GM18502 (cell line): ENCODE results near the gene SLPI.

Experiments
- ATAC-seq: cut with Tn5 transposase; IDR thresholded peaks from one replicate; pipeline ENCODE4 v1.9.1; 2021; ENCODE audit warnings: mild to moderate bottlenecking; ENCODE audit not compliant: unreplicated experiment, poor library complexity

Gene SLPI

GRCh38 chr20:45279992-45280391, 25.6 kb upstream of the SLPI start:
- ATAC-seq = no peak

GRCh38 chr20:45275338-45275737, 21.0 kb upstream of the SLPI start:
- no peak for ATAC-seq

DNA sequence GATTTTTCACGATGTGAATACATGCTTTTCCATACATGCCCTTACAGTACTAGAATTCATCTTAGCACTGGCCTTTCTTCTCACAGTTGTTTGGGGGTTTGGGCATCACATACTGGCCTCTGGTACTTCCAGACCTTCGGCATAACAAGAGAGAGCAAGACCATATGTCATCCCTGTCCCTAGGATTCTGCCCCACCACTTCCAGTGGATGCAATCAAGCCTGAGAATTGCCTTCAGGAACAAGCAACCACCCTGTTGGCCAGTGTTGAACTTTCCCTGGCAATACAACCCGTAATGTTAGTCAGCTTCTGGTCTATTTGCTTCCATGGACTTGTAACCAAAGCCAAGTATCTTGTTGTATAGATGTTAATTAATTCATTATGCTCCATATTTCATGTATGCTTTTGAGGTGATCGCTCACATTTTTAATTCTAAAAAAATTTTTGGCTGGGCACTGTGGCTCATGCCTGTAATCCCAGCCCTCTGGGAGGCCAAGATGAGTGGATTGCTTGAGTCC, 15.4 kb upstream of the SLPI start:
- ATAC-seq = no peak

DNA sequence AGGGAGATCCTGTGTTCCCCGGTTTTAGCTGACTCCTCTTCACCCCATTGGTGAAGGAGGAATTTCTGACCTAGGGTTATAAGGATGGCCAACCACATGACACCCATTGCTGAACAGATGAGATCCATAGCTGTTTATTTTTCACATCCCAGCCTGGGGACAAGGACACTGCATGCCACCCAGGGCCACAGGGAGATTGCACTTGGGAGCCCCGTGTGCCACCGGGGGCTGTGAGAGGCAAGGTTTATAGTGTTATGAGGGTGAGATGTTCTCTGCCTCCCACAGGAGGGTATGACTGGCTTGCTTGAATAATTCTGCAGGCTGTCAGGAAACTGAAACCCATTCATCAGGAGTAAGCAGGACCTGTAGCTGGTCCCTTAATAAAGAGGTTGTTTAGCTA, 14.7 kb upstream of the SLPI start:
- no peak for ATAC-seq

DNA sequence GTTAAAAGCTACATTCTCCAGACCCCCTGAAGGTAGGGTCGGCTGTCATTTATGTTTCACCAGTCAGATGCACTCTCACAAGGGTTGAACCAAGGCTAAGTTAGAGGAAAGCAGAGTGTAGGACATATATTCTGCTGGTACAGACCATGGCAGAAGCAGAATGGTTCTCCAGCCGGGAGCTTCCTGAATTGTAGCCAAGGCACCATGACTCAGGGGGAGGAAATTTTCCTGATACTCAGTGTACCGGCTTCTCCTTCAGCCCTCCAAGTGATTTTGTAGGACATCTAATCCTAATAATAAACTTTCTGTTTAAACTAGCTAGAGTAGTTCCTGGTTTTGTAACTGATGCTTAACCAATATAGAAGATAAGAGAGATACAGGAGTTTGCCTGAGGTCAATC, 14.2 kb upstream of the SLPI start:
- ATAC-seq = no peak

DNA sequence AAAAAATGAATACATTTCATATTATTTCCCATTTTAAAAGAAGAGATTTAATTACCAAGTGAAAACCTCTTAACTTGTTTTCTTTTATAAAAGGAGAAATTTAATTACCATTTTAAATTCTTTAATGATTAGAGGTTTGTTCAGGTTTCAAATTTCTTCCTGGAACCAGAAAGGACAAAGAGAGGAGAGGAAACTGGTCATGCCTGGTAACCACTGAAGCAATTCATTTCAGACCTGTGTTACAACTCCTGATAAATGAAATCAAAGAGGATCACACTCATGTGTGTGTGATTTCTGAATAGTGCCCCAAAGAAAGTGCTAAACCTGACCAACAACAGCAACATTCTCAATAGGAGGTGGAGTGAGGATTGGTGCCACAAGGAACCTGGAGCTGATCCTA, 12.6 kb upstream of the SLPI start:
- ATAC-seq = no peak

DNA sequence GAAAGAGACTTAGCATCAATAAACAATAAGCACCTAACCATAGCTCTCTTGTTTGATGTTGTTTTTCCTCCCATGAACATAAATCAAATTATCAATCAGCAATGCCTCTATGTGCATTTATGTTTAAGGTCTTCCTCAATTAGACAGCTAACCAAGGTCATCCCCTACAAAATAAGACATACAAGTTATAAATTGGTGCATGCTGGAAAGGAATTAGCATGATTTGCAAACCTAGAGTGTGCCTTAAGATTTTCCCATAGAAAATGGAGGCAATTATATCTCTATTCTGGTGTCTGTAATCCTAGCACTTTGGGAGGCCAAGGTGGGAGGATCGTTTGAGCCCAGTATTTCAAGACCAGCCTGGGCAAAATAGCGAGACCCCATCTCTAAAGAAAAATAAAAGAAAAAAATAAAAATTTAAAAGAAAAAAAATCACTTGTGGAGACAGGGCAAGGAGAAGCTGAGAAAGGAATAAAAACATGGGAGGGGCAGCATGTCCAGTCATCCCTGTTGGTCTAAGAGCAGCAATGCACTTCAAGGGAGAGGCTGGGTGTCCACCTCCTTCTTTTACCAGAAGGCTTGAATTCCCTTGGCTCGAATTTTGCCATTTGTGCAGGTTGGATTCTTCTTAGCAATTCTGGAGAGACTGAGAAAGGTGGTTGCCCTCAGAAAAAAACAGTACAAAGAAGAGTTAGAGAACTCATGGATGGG, 9.3 kb upstream of the SLPI start:
- ATAC-seq = no peak

GRCh38 chr20:45258664-45259063, 4.3 kb upstream of the SLPI start:
- ATAC-seq = no peak

GRCh38 chr20:45258259-45258658, 3.9 kb upstream of the SLPI start:
- no peak for ATAC-seq

DNA sequence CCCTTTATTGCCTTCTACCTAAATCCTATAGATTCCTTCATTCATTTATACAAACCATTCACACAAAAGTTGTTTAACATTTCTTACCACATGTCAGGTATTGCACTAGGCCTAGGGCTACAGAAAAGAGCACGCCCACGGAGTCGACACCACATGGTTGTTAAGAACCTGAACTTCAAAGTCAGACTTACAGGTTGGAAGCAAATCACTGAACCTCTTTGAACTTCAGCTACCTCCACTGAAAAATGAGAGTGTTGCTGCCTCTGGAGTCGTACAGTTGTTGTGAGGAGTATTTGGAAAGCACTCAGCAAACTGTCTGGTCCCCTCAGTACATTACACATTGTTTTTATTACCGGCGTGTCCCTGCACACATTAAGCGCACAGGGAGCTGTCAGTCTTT, 3.3 kb upstream of the SLPI start:
- no peak for ATAC-seq

- no peak for ATAC-seq
Observed at GRCh38 chr20:45257161-45257560, 2.8 kb upstream of the SLPI start.

GRCh38 chr20:45253261-45253660, 1.1 kb downstream of the SLPI start:
- no peak for ATAC-seq

- no peak for ATAC-seq
Observed at GRCh38 chr20:45251884-45252560, 2.3 kb downstream of the SLPI start.

DNA sequence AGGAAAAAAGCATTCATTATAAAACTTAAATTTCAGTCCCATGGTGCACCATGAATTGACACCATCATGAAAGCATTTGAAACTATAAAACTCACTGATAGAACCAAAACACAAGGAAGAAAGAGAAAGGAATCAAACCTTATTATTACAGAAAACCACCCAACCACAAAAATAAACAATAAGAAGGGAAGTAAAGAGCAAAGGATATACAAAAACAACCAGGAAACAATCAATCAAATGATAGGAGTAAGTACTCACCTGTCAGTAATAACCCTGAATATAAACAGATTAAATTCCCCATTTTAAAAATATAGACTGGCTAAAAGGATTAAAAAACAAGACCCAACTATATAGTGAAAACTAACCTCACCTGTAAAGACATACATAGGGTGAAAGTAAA, 5.8 kb downstream of the SLPI start:
- no peak for ATAC-seq

- ATAC-seq = no peak
Observed at GRCh38 chr20:45247865-45248264, 6.5 kb downstream of the SLPI start.

GRCh38 chr20:45246109-45246508, 8.3 kb downstream of the SLPI start:
- ATAC-seq = no peak

DNA sequence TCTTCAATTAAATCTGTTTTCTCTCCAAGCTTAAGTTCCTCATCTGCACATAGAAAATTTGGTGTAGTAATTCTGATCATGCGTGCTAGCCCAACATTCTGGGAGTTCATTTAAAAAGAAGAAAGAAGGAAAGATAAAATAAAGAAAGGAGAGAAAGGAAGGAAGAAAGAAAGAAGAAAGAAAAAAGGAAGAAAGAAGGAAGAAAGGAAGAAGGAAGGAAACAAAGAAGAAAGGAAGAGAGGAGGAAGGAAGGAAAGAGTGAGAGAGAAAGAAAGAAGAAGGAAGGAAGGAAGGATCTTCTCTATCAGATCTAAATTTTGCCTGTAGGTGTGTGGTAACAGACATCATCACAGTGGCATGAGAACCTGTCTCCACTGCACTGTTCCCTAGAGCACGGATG, 16.2 kb downstream of the SLPI start:
- ATAC-seq = no peak

DNA sequence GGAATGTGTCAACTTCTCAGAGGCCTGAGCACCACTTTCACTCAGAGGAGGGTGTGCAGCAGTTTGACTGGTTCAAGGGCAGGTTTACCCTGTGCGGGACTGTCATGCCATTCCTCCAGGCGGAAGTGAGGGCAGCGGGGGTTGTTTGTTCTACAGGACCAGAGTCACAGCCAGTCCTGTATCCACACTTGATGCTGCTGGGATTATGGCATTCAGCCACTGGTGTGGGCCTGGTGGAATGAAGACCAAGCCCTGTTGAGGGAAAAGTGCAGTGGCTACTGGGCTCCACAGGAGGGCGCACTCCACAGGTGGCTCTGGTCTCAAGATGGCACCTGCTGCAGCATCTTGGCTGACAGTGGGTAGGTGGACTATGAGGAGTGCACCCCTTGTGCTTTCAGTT, 18.4 kb downstream of the SLPI start:
- no peak for ATAC-seq

DNA sequence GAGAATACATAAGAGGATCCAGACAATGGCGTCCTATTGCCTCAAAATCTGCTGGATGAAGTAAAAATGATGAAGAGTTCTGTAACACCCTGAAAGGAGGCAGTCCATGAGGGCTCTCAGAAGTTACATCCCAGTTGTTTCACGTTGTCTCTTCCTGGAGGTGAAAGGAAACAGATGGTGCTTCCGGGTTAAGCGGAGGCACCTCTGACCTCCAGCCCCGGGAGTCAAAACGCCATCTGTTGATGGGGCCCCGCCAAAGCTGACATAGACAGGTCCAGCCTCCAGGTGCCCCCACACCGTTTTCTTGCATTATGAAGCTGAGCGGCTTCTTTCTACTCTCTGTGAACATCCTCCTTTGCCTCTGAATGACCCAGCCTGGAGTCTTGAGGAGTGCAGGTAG, 23.7 kb downstream of the SLPI start:
- ATAC-seq = no peak

DNA sequence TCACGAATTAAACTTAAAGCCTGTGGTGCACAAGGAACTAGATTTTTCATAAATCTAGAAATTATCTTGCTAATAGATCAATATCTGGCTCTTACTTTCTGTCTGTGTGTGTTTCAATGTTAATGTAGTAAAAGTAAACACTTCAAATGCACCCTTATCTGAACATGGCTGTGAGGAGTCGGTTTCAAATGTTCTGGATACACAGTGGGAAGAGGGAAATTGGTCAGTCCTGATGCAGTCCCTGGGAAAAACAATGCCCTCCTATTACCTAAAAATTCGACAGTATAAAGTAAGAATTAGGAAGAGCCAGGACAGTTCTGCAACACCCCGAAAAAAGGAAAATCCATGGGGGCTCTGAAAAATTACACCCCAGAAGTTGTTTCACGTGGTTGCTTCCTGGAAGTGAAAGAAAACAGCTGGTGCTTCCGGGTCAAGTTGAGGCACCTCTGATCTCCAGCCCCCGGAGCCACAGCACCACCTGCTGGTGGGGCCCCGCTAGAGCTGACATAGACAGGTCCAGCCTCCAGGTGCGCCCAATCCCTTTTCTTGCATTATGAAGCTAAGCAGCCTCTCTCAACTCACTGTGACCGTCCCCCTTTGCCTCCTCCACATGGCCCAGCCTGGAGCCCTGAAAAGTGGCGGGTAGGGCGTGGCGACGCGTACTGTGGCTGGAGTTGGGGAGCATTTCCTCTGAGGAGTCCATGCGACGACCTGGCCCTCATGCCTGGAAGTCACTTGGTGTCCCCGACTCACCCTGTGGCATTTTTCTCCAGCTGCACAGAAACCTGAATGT, 24.9 kb downstream of the SLPI start:
- ATAC-seq = no peak

- no peak for ATAC-seq
Observed at GRCh38 chr20:45226287-45226686, 28.1 kb downstream of the SLPI start.
